GM18517 (cell line): ENCODE measurements around the gene UMODL1.

Source experiments
- ATAC-seq: cut with Tn5 transposase; IDR thresholded peaks from one replicate; pipeline ENCODE4 v1.9.1; 2021; ENCODE audit warnings: mild to moderate bottlenecking, moderate library complexity; ENCODE audit not compliant: unreplicated experiment

The UMODL1 gene

DNA sequence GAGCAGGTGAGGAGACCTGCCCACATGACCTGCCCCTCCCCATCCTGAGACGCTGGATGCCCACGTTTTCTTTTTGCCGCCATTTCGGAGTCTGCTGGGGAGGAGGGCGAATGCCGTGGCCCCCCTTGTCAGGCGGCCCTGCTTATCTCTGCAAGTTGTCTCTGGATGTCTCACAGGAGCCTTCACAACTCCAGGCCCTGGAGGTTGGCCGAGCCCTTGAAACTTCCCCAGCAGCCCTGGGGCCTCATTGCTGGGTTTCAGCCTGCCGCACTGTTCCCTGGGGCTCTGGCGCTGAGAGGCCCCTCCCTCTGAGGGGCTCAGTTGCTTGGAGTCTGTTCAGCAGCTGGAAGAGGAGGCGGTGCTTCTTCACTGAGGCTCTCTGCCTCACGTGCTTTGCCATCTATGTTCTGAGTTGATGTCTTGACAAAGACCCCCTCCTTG, 31.2 kb upstream of the UMODL1 start:
- no peak for ATAC-seq

DNA sequence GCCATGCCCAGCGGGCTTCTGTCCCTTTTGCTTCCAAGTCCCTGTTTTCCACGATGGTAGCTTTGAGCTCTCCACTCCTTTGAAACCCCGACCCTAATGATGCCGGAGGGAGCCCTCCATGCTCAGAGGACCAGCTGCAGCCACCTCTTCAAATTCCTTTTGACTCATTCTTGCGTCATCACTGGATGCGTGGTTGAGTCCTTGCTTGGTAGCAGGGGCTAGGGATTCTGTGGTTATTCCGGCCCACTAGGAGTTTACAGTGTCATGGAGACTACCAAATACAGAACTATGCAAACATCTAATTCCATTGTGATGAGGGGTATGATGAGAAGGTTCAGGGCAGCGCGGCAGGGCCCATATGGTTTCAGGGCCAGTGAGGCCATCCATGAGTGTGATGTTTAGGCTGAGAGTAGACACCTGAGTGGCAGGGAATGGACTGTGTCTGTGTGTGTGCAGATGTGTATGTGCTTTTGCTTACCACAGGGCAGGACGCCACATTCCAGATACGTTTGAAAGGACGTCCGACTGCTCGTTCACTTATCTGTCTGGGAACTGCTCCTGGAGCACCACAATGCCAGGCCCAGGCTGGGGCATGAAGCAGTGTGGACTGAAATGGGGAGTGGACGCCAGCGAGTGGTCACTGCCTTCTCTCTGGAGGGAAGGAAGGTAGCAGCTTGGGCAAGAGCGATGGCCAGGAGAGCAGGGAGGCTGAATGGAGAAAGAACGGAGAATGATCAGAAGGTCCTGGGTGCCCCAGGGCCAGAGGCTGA, 30.5 kb upstream of the UMODL1 start:
- ATAC-seq = no peak

DNA sequence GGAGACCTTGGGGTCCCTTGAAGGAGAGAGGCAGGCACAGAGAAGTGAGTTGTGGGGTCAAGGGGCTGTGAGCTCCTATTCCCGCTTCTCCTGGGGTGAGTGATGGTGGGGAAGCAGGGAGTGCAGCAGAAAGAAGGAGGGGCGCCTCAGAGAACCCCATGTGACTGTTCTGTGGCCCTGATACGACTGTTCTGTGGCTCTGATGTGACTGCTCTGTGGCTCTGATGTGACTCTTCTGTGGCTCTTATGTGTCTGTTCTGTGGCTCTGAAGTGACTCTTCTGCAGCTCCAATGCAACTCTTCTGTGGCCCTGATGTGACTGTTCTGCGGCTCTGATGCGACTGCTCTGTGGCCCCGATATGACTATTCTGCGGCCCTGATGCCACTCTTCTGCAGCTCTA, 29.9 kb upstream of the UMODL1 start:
- ATAC-seq = no peak

DNA sequence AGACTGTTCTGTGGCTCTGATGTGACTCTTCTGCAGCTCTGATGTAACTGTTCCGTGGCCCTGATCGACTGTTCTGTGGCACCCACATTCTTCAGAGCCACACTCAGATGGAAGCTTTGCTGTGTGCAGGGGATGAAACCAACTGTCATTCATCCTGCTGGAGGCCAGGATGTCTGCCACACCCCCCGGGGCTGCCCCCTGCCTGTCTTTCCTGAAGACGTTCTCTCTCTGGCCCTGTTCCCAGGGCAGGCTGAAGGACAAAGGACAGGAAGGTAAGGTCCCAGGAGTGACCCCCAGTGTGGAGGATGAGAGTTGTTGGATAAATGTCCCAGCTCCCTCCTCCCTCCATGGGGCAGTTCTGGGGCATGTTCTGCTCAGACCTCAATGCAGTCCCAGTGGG, 29.4 kb upstream of the UMODL1 start:
- no peak for ATAC-seq

DNA sequence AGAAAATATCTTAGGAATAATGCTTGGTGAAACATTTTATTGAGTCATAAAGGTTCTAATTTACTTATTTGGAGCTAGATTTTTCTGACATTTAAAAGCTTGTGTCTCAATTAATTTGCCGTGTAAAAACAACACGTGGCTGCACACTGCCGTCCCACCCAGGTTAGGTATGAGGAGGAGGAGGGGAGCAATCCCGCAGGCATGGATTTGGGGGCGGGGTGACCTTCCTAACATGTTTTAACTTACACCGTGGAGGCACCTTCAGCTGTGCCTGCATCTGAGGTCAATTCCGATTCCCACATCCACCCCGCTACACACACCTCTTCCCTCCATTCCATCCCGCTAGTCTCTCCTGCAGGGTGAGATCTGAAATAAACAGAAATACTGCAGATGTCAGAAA, 28.5 kb upstream of the UMODL1 start:
- no peak for ATAC-seq

DNA sequence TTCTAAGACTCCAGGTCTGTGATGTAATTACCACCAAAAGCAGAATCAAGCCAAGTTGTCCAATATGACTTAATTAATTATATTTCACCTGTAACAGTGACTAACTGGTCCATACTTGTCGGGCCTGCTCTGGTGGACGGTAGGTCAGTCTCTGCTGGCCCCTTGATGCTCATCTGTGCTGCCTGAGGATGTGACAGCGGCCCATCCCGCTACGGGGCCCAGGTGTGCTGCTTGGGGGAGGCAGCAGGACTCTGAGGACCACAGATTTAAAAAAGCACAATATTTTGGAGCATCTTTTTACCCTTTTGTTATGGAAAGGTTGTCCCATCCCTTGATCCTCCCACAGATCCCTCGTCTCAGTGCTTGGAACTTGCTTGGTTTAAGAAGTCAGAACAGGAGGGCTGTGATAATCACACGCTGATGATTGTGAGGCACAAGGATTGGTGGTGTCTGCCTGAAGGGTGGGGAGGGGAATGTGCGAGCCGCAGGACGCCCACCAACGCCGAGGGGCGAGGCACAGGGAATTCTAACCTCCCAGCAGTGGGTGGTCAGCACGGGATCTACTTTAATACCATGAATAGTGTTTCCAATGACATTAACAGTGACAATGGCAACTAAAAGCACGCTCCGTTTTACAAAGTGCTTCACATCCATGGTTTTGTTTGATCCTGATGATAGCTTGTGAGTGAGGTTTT, 27.8 kb upstream of the UMODL1 start:
- no peak for ATAC-seq

DNA sequence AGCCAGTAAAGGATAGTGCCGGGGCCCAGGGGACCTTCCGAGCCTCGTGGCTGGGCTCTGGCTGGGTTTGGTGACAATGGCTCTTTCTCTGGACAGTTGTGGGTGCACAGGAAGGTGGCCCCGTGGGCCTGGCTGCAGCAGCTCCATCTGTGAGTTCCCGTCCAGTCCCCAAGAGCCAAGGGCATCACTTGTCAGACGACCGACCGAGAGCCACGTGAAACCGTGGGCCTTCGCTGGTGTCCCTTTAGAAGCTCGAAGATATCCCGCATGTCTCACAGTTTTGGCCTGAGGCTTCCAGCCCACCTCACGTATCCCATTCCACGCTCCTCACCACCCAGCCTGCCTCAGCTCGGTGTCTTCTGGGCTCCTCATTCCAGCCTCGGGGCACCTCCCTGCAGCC, 27.2 kb upstream of the UMODL1 start:
- ATAC-seq = no peak

DNA sequence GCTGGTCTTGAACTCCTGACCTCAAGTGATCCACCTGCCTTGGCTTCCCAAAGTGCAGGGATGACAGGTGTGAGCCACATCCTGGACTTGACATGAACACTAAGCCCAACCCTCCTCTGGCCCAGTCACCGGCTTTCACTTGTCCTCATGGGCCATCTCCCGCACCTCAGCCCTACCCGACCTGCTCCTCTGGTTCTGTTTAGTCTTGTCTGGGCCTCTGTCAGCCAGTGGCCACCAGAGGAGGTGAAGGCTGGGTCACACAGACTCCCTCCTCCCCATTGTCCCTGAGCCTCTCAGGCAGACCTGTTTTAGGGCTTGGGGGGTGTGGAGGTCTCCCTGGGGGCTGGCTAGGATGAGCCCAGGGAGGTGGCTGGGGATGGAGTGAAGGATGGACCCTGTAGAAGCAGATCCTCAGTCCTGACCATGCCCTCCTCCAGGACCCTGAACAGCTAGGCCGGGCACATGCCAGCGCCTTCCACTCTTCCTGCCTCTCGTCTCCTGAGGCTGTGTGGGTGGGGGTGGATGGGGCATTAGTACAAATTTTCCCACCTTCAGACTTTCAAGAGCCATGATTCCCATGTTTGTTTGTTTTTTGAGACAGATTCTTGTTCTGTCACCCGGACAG, 26.1 kb upstream of the UMODL1 start:
- ATAC-seq = no peak

DNA sequence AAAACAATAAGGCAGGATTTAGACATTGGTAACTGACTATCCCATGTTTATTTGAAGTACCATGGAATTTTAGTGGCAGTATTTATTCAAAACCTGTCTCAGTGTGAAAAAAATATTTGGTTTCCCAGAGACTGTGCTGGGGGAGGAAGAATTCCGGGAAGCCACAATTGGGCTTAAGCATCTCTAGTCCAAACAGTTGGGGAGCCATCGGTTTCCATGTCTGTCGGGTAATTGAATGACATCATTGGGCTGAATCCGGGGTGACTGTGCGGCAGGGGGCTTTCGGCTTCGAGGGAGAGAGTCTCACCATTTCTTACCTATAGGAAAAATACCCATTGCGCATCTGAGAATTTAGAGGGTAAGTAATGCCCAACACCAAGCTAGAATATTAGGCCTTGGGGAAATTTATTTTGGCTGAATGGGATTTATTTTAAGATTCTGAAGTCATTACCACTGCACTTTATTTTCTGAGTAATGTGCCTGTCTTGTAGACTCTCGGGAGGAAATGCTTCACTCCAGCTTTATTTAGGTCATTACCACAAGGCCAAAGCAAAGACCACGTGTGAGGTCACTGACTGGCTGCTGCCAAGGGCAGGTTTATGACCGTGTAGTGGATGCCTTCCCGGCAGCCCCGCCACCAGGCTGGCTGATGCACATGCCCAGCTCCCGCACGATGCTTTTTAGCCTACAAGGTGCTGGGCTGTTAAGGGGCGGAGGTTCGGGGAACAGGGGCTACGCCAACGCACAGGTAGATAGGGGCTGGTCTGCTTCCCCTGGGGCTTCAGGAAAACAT, 23.1 kb upstream of the UMODL1 start:
- no peak for ATAC-seq

DNA sequence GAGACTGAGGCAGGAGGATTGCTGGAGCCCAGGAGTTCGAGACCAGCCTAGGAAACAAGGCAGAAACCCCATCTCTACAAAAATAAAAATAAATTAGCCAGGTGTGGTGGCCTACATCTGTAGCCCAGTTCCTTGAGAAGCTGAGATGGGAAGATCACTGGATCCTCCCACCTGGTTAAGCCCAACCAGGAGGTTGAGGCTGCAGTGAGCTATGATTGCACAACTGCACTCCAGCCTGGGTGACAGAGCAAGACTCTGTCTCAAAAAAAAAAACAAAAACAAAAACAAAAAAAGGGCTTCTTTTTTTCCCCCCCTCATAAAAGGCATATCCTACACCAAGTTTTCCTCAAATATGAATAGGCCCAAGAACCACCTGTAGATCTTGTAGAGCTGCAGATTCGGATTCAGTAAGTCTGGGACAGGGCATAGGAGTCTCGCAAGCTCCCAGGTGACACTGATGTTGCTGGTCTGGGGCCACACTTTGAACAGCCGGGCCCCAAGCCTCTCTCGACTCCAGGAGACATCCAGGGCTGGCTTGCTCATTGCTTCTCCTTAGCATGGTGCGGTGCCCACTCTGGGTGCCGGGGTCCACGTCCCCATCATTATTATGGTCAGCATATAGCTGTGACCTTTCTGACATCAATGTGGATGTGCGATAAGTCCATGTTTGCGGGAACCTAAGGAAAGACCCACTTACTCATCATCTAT, 22.1 kb upstream of the UMODL1 start:
- ATAC-seq = no peak

DNA sequence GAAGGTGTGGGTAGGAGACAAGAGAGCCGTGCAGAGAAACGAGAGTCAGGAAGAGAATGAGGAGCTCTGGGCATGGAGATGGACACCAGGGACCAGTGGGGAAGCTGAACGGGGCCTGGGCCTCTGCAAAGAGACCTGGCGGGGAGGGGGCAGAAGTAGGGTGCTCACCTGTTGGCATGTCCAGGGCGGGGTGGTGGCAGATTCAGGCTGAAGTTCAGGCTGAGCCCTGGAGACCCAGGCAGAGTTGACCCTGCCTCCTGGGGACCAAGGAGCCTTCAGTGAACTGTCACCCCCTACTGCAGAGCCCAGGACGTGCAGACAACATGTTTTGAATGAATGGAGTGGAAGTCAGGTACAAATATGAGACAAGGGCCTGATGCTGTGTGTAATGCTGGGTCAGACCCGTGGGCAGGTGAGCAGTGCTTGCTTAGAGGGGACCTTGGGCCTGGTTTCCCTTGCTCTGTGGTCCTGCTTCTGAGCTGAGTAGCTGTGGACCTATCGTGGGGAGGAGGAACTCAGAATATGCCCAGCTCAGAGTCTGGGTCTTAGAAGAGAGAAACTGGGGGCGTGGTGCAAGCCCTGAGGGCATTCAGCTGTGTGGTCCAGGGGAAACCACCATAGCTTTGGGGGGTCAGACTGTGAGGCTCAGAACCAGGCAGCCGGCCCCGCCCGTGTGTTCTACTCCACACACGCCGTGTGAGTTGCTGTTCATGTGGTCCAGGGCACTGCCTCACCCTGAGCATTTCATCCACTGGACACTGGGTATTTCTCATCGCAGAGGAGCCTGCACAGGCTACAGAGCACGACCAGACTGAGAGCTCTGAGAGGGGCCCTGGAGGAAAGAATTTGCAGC, 21.3 kb upstream of the UMODL1 start:
- no peak for ATAC-seq

DNA sequence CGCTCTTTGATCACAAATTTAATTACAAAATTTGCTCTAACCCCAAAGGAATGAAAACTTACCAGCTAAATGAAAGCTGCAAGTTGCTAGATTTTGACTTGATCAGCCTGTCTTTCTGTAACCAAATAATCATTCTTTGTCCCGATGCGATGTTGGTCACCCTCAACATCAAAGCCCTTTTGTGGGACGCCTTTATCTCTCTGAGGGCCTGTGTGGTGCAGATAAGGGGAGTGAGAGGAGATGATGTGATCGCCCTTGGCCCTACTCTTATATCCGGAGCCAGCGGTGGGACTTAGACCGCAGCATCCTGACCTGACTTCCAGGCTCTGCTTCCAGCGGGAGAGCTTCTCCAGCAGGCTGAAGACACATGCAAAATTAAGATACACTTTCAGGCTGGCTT, 19.3 kb upstream of the UMODL1 start:
- no peak for ATAC-seq

DNA sequence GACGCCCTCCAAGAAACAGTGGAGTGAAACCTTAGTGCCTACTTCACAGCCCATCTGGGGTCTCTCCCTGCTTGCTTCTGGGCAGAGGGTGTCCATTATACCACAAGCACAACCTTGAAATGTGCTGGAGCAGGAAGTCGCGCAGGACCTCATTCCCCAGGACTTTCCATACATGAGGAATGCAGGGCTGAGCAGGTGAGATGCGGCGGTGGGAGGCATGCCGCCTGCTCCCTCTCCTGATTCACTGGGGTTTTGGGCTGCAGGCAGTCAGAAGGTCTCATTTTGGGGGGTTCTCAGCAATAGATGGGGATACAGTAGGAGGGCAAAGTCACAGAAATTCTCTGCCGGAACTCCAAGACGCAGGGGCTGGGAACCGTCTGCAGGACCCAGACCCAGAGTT, 15.7 kb upstream of the UMODL1 start:
- no peak for ATAC-seq

DNA sequence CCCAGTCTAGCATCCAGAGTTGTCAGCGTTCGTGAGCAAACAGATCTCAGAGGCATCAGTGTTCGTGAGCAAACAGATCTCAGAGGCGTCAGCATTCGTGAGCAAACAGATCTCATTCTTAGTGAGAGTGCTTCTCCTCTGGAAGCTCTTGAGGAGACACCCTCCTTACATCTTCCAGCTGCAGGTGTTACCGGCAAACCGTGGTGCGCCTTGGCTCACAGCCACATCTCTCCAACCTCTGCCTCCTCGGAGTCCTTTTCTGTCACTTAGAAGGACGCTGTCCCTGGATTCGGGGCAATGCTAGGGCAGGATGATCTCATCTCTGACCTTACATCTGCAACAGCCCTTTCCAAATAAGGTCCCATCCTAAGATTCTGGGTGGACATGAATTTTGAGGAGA, 14.6 kb upstream of the UMODL1 start:
- ATAC-seq = no peak

DNA sequence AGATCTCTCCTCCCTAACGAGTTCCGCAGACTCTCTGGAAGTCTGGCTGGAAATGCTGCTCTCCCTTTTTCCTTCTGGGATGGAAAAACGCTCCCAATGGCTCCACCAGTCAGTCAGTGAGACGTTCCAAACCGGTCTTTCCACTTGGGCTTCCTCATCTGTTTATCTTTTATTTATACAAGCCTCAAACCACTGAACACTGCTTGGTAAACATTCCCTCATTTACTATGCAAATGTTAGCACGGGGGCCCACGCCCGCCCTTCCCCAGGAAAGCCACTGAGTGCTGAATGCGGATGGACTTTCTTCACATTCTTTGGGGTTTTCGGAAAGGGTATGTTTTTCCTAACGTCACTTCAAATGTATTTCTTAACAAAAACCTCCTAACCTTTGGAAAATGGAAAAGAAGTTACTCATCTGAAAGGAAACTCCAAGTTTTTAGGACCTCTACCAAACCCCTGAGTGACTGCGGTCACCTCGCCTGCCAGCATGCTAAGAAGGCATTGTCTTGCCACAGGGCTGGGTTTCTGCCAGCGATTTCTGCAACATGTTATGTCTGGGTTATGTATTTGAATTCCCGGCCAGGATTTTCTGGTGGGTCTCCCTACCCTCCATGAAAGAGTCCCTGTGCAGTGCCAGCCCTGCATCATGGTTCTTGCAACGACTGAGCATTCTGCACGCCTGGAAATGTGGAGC, 14.0 kb upstream of the UMODL1 start:
- no peak for ATAC-seq

DNA sequence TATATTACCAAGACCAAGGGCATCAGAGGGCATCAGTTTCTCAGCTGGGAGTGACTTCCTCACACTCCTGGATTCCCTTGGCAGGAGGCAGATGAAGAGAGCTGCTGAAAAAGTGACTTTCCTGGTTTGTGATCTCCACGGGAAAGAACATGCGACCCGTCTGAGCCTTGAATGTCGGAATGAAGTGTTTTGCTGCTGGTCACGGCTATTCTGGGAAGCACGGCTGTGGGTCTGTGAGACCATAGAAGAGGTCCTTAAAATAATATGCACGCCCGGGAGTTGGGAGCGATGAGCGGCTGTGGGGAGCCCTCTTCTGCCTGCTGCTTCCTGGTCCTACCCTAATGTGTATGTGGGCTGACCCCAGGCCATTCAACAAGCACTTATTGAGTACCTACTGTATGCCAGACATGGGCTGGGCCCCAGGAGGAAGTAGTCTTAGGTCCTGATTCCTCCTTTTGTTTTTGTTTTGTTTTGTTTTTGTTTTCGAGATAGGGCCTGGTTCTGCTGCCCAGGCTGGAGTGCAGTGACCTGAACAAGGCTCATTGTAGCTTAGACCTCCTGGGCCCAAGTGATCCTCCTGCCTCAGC, 13.2 kb upstream of the UMODL1 start:
- ATAC-seq = no peak

DNA sequence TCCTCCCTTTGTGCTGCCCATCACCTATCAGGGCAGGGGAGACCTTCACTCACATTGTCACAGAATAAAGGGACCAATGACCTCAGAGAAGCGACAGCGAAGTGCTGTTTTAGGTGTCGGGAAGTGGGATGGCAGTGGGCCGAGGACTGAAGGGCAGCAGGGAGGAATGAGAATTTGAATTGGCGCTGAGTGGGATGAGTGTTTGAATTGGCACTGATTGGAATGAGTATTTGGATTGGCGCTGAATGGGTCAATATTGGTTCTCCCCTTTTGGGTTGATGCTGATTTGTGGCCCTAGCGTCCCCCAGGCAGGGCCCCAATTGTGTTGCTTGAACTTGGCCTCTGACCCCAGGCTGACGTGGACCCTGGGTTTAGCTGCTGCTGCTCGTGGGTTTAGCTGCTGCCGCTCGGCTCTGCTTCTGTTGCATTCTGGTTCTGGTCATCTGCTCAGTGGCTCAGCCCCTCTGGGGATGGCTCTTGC, 12.4 kb upstream of the UMODL1 start:
- ATAC-seq = no peak

DNA sequence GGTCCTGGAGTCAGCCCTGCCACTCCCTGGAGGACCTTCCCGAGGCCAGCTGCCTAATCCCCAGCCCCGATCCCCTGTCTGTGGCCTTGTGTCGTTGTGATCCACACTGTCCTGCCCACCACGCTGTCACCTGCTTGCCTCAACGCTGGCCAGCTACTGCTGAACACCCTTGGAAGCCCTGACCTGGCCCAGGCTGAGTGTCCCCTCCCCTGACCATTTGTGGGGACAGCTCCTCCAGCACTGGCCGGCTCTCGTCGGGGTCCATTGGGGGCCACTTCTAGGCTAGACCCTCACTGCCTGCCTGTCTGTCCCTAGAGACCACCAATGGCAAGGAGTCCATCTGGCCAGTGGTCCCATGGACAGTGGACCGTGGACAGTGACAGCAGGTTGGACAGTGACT, 12.0 kb upstream of the UMODL1 start:
- ATAC-seq = no peak

DNA sequence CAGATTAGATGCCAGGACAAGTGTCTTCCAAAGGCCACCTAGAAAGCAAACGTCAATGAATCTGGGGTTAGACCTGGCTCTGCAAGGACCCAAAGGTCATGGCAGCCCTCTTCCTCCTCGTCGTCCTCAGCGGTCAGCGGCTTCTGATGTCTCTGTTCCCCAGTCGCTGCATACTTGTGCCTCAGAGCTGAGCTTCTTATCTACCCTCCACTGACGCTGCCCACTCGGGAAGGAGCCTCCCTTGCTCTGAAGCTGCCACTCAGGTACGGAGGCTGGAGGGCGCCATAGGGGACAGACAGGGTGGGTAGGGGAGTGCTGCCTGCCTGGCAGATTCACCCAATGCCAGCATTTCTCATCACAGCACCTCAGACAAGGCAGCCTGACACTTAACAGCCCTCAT, 11.4 kb upstream of the UMODL1 start:
- no peak for ATAC-seq
